ENCODE results near the gene B3GALT4. TPM values are rescaled to one million over a fixed set of nuclear protein-coding genes. Genes with fewer than 3 reads are reported as not detected.

Gene B3GALT4
- total and polyA plus RNA-seq, 8 donors: 9.8 to 42.9 (median 11.5) TPM; not detected in 1

DNA sequence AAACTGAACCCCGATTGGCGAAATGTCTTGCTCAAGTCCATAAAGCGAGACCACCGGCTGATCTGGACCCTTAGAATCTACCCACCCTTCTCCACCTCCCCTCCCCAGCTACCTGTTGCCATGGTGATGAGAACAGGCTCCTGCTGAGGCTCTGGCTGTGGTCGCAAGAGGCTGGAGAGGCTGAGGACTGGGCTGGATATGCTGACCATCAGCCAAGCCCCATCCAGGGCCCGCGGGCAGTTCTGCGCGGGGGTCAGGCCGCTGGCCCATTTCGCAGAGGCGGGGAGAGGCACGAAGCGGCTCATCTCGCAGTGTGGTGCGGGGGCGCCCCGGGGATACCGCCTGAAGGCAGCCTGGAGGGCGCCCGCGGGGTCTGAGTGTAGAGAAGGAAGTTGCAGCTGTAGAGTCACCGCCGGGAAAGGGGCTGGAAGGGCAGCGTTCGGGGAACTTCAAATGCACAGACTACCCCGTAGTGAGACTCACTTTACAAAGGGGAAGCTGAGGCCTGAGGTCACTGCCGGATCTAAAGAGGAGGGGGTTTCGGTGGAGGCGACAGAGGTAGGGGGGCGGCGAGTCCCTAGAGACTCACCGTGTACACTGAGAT is 36.3 kb downstream of the B3GALT4 start:
- no peaks in the 10 kb centered on the region for H3K9me3 ChIP-seq
- H3K27ac ChIP-seq: peak overlapping the region; percentile 91 to 97 (median 97)
- TF ChIP-seq EP300 (IDR thresholded peaks at IDR 0.05) (no peak), POLR2AphosphoS5 (IDR thresholded peaks at IDR 0.05) (no peak), POLR2A (IDR thresholded peaks at IDR 0.05) (no peak)
- TF ChIP-seq, protein P1, sequence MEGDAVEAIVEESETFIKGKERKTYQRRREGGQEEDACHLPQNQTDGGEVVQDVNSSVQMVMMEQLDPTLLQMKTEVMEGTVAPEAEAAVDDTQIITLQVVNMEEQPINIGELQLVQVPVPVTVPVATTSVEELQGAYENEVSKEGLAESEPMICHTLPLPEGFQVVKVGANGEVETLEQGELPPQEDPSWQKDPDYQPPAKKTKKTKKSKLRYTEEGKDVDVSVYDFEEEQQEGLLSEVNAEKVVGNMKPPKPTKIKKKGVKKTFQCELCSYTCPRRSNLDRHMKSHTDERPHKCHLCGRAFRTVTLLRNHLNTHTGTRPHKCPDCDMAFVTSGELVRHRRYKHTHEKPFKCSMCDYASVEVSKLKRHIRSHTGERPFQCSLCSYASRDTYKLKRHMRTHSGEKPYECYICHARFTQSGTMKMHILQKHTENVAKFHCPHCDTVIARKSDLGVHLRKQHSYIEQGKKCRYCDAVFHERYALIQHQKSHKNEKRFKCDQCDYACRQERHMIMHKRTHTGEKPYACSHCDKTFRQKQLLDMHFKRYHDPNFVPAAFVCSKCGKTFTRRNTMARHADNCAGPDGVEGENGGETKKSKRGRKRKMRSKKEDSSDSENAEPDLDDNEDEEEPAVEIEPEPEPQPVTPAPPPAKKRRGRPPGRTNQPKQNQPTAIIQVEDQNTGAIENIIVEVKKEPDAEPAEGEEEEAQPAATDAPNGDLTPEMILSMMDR (IDR thresholded peaks at IDR 0.05): no peak
- intact Hi-C loops (cut with DNase I; ENCODE audit: low total_unique reads): no loop called here
- peaks cover 24 to 75% (median 57%) of the 10 kb centered on the region in 4 donors for H3K4me1 ChIP-seq
- no peaks in the 10 kb centered on the region for H3K27me3 ChIP-seq
- 0 to 1% (median 0%) methylated on average over 19 to 33 of the region's 33 CpGs for WGBS, 5 donors
- peak; percentile 46 to 76 for DNase-seq
- H3K36me3 ChIP-seq: peaks cover 9 to 44% (median 38%) of the 10 kb centered on the region in 4 donors
- peak overlapping the region; percentile 64 to 96 (median 76) for H3K4me3 ChIP-seq

DNA sequence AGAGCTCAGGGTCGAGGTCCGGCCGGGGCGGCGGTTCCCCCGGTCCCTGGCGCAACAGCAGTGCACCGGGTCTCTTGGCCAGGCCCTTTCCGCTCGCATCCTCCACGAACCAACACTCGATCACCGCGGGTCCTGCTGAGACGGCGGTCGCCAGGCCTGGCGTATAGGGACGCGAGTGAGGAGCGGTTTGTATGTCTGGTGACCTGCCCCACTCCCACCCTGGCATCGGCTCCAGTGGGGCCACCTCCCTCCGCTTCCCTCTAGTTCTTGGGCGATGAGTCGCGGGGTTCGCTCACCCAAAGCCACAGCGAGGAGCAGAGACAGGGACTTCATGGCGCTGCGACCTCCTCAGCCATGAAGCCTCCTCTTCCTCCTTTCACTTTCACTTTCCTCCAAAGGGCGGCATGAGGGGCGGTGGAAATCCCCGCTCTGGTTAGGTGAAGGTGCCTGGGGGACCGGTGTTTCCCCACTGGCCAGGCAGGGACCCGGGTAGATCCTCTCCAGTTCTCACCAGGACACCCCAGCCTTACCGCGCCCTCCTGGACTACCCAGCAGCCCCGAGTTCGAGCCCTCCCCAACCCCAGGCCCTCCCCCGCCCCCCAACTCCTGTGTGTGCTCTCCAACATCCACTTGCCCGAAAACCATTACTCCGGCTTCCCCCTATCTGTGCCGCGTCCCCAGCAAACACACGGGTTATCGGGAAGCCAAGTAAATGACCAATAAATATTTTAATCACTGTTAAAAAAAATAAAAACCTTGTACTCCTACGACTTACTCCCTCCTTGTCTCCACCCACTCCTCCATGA is 37.0 kb downstream of the B3GALT4 start, which contains the start of gene TAPBP:
Gene TAPBP (minus strand): TSS at position 370 of the 806 bp plus-strand sequence. CDS start 37 bp downstream, at position 333.
- 0 to 1% (median 0%) methylated on average over 24 to 47 of the region's 47 CpGs for WGBS, 5 donors
- TF ChIP-seq POLR2AphosphoS5 (IDR thresholded peaks at IDR 0.05): peak; percentile 52 to 88 (median 85)
- no peak for TF ChIP-seq POLR2A (IDR thresholded peaks at IDR 0.05)
- no peak for TF ChIP-seq EP300 (IDR thresholded peaks at IDR 0.05)
- TF ChIP-seq, protein P1 (IDR thresholded peaks at IDR 0.05): no peak
- intact Hi-C loops (cut with DNase I; ENCODE audit: low total_unique reads): no loop called here
- Histone ChIP-seq H3K4me1 (peaks cover 31 to 75% (median 64%) of the 10 kb centered on the region in 4 donors), H3K27ac (peak within 1 kb of the TSS; percentile 91 to 97 (median 97)), H3K9me3 (no peaks in the 10 kb centered on the region), H3K27me3 (no peaks in the 10 kb centered on the region), H3K36me3 (peaks cover 13 to 41% (median 37%) of the 10 kb centered on the region in 4 donors), H3K4me3 (peak within 1 kb of the TSS; percentile 64 to 96 (median 76))
- peak; percentile 60 to 90 for DNase-seq

DNA sequence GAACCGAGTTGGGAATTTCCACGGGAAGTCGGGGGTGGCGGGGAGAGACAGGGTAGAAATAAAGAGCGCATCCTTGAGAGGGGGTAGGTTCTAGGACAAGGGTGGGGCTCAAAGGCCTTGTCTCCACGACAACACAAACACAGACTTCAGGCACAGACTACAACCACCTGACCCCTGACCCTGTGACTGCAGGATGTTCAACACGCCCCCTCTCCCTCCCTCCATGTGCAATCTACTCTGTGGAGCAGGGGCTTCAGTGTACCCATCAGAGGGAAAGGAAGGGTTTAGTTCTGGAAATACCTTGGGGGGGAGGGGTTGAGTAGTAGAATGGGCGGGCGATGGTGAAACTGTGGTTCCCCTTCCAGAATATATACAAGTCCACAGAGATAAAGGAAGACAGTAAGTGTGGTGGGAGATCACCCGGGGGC is 37.6 kb downstream of the B3GALT4 start:
- DNase-seq: peak; percentile 39 to 93
- Histone ChIP-seq H3K4me3 (peak overlapping the region; percentile 64 to 96 (median 76)), H3K27ac (peak overlapping the region; percentile 91 to 97 (median 97)), H3K9me3 (no peaks in the 10 kb centered on the region), H3K4me1 (peaks cover 36 to 81% (median 70%) of the 10 kb centered on the region in 4 donors), H3K36me3 (peaks cover 19 to 43% (median 40%) of the 10 kb centered on the region in 4 donors), H3K27me3 (no peaks in the 10 kb centered on the region)
- WGBS, 5 donors: 1 to 5% (median 2%) methylated on average over 10 of the region's 10 CpGs
- TF ChIP-seq, protein P1 (IDR thresholded peaks at IDR 0.05): no peak
- TF ChIP-seq POLR2AphosphoS5 (IDR thresholded peaks at IDR 0.05): peak in 1 of 3 donors; percentile 44
- intact Hi-C loops (cut with DNase I; ENCODE audit: low total_unique reads): no loop called here
